ENCODE results near the gene PSME3IP1. TPM values are rescaled to one million over a fixed set of nuclear protein-coding genes. Genes with fewer than 3 reads are reported as not detected.
A peak's percentile ranks its signal among the peaks of the same experiment; 100 is the strongest.

The PSME3IP1 gene
- total RNA-seq, 2 donors from 2014 or later, result 64.1 to 95.8 TPM

DNA sequence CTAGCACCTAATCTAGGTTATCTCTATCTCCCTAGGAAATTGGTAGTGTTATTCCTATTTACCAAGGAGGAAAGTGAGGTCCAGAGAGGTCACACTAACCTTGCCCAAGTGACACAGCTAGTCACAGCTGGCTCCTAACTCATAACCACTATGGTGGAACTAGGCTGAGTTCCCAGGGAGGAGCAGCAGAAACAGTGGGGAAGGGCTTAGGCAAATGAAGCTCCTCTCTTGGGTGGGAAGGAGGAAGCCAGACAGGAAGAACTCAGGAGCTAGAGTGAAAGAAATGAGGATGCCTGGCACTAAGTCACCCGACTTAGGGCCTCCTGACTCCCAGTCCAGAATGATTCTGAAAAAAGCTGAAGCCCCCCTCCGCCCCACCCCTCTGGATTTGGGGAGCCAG lies 34.5 kb downstream of the PSME3IP1 start:
- 91% methylated on average over 2 of the region's 2 CpGs for WGBS
- no peaks in the 10 kb centered on the region for H3K27me3 ChIP-seq (replicated peaks; ENCODE audit: insufficient read depth)
- no peak for DNase-seq (ENCODE audit: low spot score)
- intact Hi-C loops (cut with DNase I), result no loop called here
- no peak overlapping the region for H3K27ac ChIP-seq
- H3K9me3 ChIP-seq, result no peaks in the 10 kb centered on the region
- no peak overlapping the region for H3K4me3 ChIP-seq
- H3K4me1 ChIP-seq (replicated peaks), result no peaks in the 10 kb centered on the region
- TF ChIP-seq POLR2A (IDR thresholded peaks at IDR 0.05), result no peak
- no peak for TF ChIP-seq POLR2AphosphoS5 (IDR thresholded peaks at IDR 0.05)
- TF ChIP-seq, protein P1, sequence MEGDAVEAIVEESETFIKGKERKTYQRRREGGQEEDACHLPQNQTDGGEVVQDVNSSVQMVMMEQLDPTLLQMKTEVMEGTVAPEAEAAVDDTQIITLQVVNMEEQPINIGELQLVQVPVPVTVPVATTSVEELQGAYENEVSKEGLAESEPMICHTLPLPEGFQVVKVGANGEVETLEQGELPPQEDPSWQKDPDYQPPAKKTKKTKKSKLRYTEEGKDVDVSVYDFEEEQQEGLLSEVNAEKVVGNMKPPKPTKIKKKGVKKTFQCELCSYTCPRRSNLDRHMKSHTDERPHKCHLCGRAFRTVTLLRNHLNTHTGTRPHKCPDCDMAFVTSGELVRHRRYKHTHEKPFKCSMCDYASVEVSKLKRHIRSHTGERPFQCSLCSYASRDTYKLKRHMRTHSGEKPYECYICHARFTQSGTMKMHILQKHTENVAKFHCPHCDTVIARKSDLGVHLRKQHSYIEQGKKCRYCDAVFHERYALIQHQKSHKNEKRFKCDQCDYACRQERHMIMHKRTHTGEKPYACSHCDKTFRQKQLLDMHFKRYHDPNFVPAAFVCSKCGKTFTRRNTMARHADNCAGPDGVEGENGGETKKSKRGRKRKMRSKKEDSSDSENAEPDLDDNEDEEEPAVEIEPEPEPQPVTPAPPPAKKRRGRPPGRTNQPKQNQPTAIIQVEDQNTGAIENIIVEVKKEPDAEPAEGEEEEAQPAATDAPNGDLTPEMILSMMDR (IDR thresholded peaks at IDR 0.05), result no peak
- H3K36me3 ChIP-seq, result peaks cover 0 to 10% of the 10 kb centered on the region in 2 donors

DNA sequence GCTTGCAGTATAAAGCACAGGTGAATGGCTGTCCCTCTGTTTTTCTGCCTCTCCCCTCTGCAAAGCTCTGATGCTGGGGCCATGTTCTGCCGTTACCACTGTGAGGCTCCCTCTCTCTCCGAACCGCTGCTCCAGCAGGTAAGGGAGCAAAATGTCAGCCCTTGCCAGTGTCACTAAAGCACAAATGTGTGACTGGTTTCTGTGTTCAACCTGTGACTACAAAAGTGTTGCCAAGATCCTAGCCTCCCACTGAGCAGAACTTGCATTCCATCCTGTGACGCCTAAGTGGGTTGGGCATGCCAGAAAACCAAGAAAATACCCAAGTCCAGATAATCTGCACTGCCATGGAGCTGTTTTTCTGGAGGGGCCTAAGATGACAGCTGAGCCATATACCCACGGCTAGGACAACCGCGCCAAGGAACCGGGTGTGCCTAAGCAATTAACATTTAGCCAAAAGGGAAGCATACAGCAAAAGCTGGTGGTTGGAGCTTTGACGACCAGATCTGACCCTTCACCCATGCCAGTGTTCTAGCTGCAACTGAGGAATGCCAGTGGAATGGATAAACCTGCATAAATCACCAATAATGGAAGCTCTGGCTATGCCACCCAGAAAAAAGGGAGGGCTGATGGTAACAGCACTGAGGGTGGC lies 35.0 kb downstream of the PSME3IP1 start:
- intact Hi-C loops (cut with DNase I), result no loop called here
- H3K4me1 ChIP-seq (replicated peaks), result no peaks in the 10 kb centered on the region
- no peak overlapping the region for H3K4me3 ChIP-seq
- no peak for DNase-seq (ENCODE audit: low spot score)
- H3K36me3 ChIP-seq, result peaks cover 0 to 10% of the 10 kb centered on the region in 2 donors
- no peak overlapping the region for H3K27ac ChIP-seq
- no peak for TF ChIP-seq POLR2A (IDR thresholded peaks at IDR 0.05)
- TF ChIP-seq, protein P1 (IDR thresholded peaks at IDR 0.05), result no peak
- no peak for TF ChIP-seq POLR2AphosphoS5 (IDR thresholded peaks at IDR 0.05)
- 89% methylated on average over 9 of the region's 9 CpGs for WGBS
- H3K9me3 ChIP-seq, result no peaks in the 10 kb centered on the region
- H3K27me3 ChIP-seq (replicated peaks; ENCODE audit: insufficient read depth), result no peaks in the 10 kb centered on the region

DNA sequence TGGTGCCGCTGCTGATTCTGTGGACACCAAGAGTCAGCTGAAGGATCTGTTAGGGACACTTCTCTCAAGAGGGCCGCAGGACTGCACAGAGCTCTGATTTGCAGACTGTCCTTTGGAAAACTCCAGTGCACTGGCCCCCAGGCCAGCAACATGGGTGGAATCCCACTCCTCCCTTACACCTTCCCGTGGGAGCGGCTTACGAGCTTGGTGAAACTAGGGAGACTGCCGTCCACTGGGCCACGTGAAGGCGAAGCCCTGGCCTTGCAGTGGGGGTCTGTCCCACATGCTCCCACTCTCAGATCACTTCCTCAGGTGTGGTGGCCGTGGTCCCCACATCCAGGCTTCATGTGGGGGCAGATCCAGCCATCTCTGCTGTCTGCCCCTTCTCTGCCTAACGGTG lies 36.4 kb downstream of the PSME3IP1 start:
- intact Hi-C loops (cut with DNase I), result no loop called here
- WGBS, result 92% methylated on average over 10 of the region's 10 CpGs

DNA sequence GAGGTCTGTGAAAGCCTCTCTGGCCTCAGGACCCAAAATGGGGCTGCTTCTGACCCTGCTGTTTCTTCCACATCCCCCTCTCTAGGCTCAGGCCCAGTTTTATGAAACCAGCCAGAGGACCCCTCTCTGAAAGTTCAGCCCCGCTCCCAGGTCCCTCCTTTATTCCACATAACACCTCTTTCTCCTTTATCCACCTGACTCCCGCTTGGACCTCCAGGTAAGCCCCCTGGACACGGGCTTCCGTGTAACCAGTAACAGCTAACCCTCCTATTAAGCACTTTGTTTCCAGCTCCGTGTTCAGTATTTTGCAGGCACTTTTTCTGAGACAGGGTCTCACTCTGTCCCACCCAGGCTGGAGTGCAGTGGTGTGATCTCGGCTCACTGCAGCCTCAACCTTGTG lies 37.4 kb downstream of the PSME3IP1 start:
- WGBS, result 88% methylated on average over 6 of the region's 6 CpGs
- no peak for DNase-seq (ENCODE audit: low spot score)
- intact Hi-C loops (cut with DNase I), result no loop called here
- H3K9me3 ChIP-seq, result no peaks in the 10 kb centered on the region
- H3K27ac ChIP-seq, result peak overlapping the region; percentile 56 to 63
- TF ChIP-seq, protein P1 (IDR thresholded peaks at IDR 0.05), result no peak
- TF ChIP-seq POLR2AphosphoS5 (IDR thresholded peaks at IDR 0.05) (no peak), POLR2A (IDR thresholded peaks at IDR 0.05) (no peak)
- H3K36me3 ChIP-seq, result no peaks in the 10 kb centered on the region
- H3K4me1 ChIP-seq (replicated peaks), result no peaks in the 10 kb centered on the region
- no peak overlapping the region for H3K4me3 ChIP-seq
- H3K27me3 ChIP-seq (replicated peaks; ENCODE audit: insufficient read depth), result no peaks in the 10 kb centered on the region

More for the DNA sequence above, 36.4 kb downstream of the PSME3IP1 start:
- DNase-seq (ENCODE audit: low spot score), result no peak
- TF ChIP-seq, protein P1 (IDR thresholded peaks at IDR 0.05), result no peak
- TF ChIP-seq POLR2A (IDR thresholded peaks at IDR 0.05) (no peak), POLR2AphosphoS5 (IDR thresholded peaks at IDR 0.05) (no peak)
- Histone ChIP-seq H3K27me3 (replicated peaks; ENCODE audit: insufficient read depth) (no peaks in the 10 kb centered on the region), H3K4me3 (no peak overlapping the region), H3K36me3 (peaks cover 0 to 8% of the 10 kb centered on the region in 2 donors), H3K4me1 (replicated peaks) (no peaks in the 10 kb centered on the region), H3K27ac (no peak overlapping the region), H3K9me3 (no peaks in the 10 kb centered on the region)
